Stimulated activated CD4-positive, alpha-beta T cell treated with anti-CD3 and anti-CD28 coated beads, Interleukin-1b, Interleukin-23, amount 100 ng/mL, for 24 hours (primary cell): ENCODE data around the gene CACNG4.

Experiments
- DNase-seq, 4 experiments: peaks; one replicate each; pipeline ENCODE4 v3.0.0-alpha.2; 2020; ENCODE audit warnings: low read depth in 4 of 4, low spot score in 1 of 4

Gene CACNG4

DNA sequence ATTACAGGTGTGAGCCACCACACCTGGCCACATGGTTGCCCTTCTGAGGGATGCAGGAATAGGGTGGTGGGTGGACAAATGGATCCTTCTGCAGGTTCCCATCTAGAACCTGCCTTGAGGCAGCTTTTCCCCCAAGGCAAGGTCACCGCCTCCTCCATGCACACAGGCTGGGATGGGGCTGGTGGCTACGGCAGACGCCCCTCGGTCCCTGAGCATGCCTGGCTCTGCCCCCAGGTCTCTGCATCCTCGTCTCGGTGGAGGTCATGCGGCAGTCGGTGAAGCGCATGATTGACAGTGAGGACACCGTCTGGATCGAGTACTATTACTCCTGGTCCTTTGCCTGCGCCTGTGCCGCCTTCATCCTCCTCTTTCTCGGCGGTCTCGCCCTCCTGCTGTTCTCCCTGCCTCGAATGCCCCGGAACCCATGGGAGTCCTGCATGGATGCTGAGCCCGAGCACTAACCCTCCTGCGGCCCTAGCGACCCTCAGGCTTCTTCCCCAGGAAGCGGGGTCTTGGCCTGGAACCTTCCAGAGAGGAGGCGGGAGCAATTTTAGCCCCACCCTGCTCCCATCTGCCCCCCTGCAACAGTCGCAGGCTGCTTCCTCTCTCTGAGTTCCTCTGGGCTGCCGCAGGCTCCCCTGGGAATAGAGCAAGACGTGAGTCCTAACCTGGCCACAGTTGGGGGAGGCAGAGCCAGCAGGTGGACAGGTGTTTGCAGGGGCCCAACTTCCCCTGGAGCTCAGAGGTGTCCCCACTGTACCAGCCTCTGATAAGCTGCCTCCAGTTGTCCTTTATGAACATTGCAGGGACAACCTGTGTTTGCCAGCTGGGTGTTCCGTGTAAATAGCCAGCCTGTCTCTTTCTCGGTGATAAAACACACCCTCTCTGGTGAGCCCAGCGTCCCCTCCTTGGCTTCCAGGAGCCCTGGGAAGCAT is 91.6 kb downstream of the CACNG4 start:
- no peak for DNase-seq

DNA sequence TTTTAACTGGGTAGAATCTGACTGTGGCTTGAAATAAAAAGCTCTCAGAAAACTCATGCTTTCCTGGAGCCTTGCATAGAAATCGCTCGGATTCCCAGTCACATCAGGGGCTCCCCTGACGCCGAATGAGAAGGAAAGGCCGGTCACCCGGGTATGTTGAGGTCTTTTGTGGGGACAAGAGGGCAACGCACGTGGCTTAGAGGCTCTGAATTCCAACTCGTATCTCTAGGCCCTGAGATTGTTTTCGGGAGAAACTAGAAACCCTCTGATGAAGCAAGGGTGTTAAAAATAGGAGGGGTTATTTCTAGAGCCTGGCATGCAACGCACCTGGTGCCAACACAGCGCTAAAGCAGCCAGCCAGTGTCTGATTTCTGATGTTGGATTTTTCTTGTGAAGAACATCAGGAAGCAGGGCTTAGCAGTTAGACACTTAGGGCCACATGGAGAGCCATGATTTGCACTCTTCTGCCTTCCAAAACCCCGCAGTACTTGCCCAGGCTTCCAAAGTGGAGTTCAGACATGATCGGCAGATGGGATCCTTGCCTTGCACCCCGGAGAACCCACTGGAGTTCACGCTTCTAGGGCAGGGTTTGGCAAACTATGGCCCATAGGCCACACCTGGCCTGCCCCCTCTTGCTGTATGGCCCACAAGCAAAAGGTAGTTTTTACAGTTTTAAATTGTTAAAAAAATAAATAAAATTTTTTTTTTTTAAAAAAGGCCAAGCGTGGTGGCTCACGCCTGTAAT is 92.4 kb downstream of the CACNG4 start:
- no peak for DNase-seq

GRCh38 chr17:67058036-67058435 is 93.5 kb downstream of the CACNG4 start:
- no peak for DNase-seq

- no peak for DNase-seq
Measured at GRCh38 chr17:67059372-67059771, 94.9 kb downstream of the CACNG4 start.

GRCh38 chr17:67063141-67063540 is 98.6 kb downstream of the CACNG4 start:
- DNase-seq: no peak

- no peak for DNase-seq
Measured at GRCh38 chr17:67066717-67067116, 102.2 kb downstream of the CACNG4 start.

GRCh38 chr17:67067571-67068482 is 103.3 kb downstream of the CACNG4 start:
- no peak for DNase-seq

DNA sequence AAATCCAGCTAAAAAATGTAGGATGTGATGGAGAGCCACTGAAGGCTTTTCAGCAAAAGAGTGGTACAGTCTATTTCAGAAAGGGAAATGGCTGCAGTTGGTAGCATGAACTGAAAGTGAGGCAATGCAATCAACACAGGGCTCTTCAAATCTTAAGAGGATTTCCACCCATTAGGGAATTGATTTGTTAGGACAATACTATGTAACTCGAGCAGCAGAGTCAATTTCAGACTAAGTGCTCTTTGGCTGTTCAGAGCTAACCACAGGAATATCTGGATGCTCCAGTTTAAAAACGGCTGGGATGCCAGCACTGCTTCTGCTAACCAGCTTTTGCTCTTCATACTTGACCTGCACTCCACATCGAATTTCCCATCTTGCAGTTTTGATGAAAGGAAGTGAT is 104.5 kb downstream of the CACNG4 start:
- DNase-seq: no peak

DNA sequence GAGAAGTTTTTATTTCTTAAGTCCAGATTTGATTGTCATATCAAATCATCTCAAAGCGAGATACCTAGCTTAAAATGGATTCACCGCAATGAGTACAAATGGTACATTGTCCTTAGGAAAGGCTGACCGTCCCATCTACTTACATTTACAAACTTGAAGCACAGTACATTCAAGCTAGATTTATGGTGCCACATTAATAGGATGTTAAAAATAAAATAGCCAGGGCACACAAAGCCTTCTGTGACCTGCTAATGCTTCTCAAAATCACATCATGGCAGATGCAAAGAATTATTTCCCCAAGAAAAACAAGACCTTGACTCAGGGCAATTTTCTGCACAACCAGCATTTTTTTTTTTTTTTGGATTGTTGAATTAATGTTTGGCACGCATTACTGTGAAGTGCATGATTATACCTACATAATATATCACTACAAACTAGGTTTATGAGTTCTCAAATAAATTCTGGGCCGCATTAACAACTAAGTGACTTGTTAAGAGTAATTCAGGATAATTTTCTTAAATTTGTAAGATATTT is 105.2 kb downstream of the CACNG4 start:
- no peak for DNase-seq

DNA sequence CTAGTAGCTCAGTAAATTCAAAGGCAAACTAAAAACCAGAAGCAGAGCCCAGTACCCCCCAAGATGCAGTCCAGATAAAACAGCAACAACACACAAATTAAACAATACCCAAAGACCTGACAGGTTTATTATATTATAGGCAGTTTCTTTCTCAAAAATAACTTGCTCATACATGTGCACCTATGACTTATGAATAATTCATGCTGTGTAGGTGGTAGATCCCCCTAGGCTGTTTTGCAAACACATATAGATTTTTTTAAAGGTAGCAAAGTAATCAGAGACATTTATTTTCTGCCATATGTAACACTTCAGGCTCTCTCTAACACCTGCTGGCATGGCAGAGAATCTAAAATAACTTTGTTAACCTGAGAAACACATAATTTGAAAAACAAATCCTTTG is 107.1 kb downstream of the CACNG4 start:
- DNase-seq: no peak

DNA sequence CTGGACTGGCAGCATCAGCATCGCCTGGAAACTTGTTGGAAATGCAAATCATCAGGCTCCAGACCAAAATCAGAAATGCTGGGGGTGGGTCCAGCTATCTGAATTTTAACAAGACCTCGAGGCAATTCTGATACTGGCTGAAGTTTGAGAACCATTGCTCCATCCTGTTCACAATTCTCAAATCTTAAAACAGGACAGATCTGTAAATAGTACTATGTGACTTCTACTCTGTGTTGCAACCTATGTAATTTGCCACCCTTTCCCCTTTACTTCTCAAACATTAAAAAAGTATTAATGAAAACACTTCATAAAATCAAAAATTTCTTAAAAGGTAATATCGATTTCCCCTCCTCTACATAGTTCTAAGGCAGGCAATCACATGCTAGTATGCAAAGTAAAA is 108.4 kb downstream of the CACNG4 start:
- no peak for DNase-seq

- DNase-seq: no peak
Measured at GRCh38 chr17:67074781-67075180, 110.3 kb downstream of the CACNG4 start.

GRCh38 chr17:67076290-67076689 is 111.8 kb downstream of the CACNG4 start:
- DNase-seq: no peak

- no peak for DNase-seq
Measured at GRCh38 chr17:67078292-67078691, 113.8 kb downstream of the CACNG4 start.

GRCh38 chr17:67079491-67079890 is 115.0 kb downstream of the CACNG4 start:
- DNase-seq: no peak

DNA sequence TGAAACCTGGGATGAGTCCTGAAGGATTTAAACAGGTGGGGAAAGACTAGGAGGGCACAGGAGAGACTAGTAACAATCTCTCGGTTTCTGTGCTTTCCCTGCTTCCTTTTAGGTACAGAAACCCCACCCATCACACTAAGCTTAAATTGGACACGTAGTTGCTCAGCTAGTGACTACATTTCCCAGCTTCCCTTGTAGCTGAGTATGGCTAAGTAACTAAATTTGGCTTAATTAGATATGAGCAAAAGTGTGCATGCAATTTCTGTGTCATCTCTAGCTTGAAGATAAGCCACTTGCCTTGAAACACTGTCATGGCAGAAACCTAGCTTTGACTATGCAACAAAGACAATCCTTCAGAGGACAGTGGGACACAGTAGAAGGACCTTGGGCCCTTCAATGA is 116.3 kb downstream of the CACNG4 start:
- no peak for DNase-seq

GRCh38 chr17:67082107-67082506 is 117.6 kb downstream of the CACNG4 start:
- no peak for DNase-seq
